ENCODE measurements around the gene TNS1.
"Not testable (repeated sequence)": the region's sequence is repeated elsewhere in the genome, so short reads cannot be mapped to it uniquely, and the experiment has no call there.

Gene TNS1

GRCh38 chr2:217790681-217791392 lies 212.0 kb downstream of the TNS1 start:
- no peak for DNase-seq

GRCh38 chr2:217790195-217790594 lies 212.6 kb downstream of the TNS1 start:
- DNase-seq, result no peak

- DNase-seq, result no peak
Observed at GRCh38 chr2:217789736-217790181, 213.0 kb downstream of the TNS1 start.

GRCh38 chr2:217789003-217789735 lies 213.6 kb downstream of the TNS1 start:
- DNase-seq, result peak; percentile 32

DNA sequence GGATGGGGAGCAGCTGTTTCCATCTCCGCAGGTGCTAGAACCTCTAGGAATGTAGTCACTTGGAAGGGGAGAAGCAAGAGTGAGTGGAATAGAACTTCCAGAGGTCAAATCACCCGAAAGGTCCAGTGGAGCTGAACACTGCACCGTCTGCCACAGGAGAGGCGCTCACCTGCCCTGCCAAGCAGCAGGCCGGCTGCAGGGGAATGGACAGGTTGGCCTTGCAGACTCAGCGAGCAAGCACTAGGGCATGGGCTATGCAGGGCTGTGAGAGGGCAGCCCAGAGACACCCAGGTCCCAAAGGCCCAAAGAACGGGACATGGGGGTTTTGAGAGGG lies 214.2 kb downstream of the TNS1 start:
- DNase-seq, result no peak

GRCh38 chr2:217787160-217787877 lies 215.5 kb downstream of the TNS1 start:
- no peak for DNase-seq

DNA sequence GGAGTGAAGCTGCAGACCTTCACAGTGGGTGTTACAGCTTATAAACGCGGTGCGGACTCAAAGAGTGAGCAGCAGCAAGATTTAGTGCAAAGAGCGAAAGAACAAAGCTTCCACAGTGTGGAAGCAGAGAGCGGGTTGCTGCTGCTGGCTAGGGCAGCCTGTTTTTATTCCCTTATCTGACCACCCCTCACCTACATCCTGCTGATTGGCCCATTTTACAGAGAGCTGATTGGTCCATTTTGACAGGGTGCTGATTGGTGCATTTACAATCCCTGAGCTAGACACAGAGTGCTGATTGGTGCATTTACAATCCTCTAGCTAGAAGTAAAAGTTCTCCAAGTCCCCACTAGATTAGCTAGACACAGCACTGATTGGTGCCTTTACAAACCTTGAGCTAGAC lies 216.2 kb downstream of the TNS1 start:
- DNase-seq, result not testable (repeated sequence)

DNA sequence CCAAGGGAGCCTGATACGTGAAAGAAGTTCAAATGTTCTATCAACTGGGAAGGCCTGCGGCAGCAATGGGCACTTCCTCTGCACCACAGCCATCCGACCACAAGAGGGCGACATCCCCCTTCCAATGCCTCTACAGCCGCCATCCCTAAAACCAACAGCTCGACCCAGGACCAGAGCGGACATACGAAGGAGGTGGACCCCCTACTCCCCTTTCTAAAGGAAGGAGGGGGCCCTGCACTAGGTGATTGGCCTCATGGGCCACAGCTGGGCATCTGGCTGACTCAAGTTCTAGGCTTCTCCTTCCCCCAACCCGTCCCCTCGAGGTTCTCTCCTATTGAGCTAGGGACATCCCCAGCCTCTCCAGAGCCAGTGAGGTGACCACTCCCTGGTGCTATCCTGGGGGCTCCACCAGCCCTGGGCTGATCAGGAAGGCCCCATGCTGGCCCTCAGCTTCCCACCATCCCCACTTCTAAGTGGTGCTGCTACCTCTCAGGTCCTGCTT lies 217.2 kb downstream of the TNS1 start:
- peak; percentile 20 for DNase-seq

- no peak for DNase-seq
Observed at GRCh38 chr2:217784996-217785543, 217.7 kb downstream of the TNS1 start.

DNA sequence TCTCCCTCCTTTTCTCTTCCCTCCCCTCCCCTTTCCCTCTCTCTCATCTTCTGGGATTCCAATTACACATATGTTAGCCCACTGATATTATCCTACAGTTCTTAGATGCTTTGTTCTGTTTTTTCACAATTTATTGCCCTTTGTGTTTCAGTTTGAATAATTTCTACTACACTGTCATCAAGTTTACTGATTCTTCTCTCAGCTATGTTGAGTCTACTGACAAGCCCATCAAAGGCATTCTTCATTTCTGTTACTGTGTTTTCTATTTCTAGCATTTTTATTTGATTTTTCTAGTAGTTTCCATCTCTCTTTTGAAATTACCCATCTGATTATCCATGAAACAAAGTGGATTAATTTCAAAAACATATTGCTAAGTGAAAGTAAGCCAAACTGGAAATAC lies 219.6 kb downstream of the TNS1 start:
- DNase-seq, result no peak

DNA sequence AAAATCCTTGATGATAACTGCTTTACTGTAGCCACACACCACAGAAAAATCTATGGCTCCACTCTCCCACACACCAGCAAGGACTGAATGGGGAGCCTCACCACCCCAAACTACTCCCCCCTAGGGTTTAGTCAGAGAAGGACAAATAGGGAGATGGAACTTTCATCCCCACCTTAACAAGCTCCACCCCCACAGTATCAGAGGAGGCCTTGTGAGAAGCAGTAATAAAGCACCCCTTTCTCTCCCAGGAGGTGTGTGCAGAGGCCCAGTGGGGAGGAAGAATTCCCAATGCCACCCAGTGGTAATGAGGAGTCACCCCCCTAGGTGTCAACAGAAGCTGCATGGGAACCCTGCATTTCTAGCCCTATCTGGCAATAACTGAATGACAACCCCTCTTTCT lies 224.9 kb downstream of the TNS1 start:
- no peak for DNase-seq

GRCh38 chr2:217776631-217777030 lies 226.2 kb downstream of the TNS1 start:
- no peak for DNase-seq

GRCh38 chr2:217775920-217776503 lies 226.8 kb downstream of the TNS1 start:
- DNase-seq, result no peak

DNA sequence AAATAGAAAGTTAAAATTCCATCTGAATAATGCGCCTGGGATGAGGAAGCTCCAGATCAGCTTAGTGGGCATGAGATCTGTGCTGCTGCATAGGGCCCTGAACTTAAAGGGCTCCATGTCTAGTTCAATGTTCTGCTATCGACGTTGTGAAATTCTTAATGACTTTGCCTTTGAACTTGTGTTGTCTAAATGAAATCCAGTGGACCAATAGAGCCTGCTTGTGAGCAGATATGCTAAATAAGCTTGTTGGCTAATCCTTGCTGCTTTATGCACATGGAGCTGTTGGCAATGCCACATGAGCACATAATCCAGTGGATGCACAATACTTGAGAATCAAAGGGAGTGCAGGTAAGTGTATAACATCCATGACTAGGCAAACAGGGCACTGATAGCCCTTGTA lies 228.6 kb downstream of the TNS1 start:
- no peak for DNase-seq

DNA sequence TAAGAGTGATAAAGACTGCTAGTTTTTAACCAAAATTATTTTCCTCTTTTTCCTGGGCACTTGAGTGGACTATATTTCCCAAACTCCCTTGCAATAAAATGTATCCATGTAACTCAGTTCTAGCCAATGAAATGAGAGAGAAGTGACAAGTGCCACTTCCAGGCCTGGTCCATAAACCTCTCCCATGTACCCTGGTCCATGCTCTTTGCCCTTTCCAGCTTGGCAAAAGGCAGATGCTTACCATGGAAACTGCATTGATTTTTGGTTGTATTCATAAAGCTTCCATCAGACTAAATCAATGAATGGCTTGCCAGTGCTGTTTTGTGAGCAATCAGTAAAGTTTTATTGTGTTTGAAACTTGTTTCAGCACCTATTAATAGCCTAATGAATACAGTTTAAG lies 229.3 kb downstream of the TNS1 start:
- DNase-seq, result no peak

- DNase-seq, result no peak
Observed at GRCh38 chr2:217766356-217766755, 236.4 kb downstream of the TNS1 start.

GRCh38 chr2:217761645-217762277 lies 241.0 kb downstream of the TNS1 start:
- no peak for DNase-seq

DNA sequence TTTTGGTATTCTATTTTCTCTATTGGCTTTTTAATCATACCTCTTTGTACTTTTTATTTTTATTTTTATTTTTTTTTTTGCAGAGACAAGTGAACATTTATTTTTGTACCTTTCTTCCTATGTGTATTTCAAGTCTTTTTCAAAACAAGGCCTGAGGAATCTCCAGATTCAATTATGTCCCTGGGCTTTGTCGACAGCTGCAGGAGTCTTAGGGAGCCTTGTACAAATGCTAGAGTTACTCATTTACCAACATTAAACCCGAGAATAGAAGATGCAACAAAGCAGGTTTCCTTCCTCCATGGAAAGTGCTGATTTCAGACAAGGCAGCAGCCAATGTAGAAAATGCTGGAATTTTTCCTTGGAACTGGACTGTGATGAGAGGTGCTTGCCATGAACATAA lies 242.8 kb downstream of the TNS1 start:
- no peak for DNase-seq

GRCh38 chr2:217757108-217757463 lies 245.7 kb downstream of the TNS1 start:
- no peak for DNase-seq

- DNase-seq, result peak; percentile 54
Observed at GRCh38 chr2:217756375-217757107, 246.3 kb downstream of the TNS1 start.

- no peak for DNase-seq
Observed at GRCh38 chr2:217755027-217755745, 247.6 kb downstream of the TNS1 start.

Data from NCI-H69 (cell line).